H1 (cell line): ENCODE measurements around the gene ZNF219.

Experiments used
- CTCF ChIP-seq, 3 experiments: IDR thresholded peaks; 1 replicate in 2 of 3; 2 replicates in 1 of 3; pipeline versions ENCODE4 v1.5.1 to v1.6.1; 2011; ENCODE audit warnings: low read length in 3 of 3, mild to moderate bottlenecking in 3 of 3, inconsistent platforms in 2 of 3, low read depth in 1 of 3, moderate library complexity in 1 of 3; ENCODE audit not compliant: insufficient read depth in 1 of 3; ENCODE audit errors: control extremely low read depth in 1 of 3
- EGR1 ChIP-seq: IDR thresholded peaks from 2 replicates; pipeline ENCODE4 v1.6.1; 2011; ENCODE audit warnings: low read depth, low read length, borderline replicate concordance
- EP300 ChIP-seq, 2 experiments: IDR thresholded peaks; 1 replicate in 1 of 2; 2 replicates in 1 of 2; pipeline ENCODE4 v1.6.1; 2011 to 2012; ENCODE audit warnings: low read depth in 2 of 2, low read length in 2 of 2, mild to moderate bottlenecking in 2 of 2, borderline replicate concordance in 1 of 2, inconsistent platforms in 1 of 2, moderate library complexity in 1 of 2
- GTF2F1 ChIP-seq: IDR thresholded peaks from 2 replicates; pipeline ENCODE4 v1.6.1; 2012; ENCODE audit warnings: low read depth, low read length, improper control_type of control experiment, borderline replicate concordance
- KDM5A ChIP-seq: fragments of 200-600 bp; IDR thresholded peaks from 2 replicates; pipeline ENCODE4 v1.7.1; 2012; ENCODE audit warnings: mild to moderate bottlenecking, low read length, inconsistent platforms, mixed read lengths
- POLR2A ChIP-seq, 2 experiments: IDR thresholded peaks; 1 replicate in 1 of 2; 2 replicates in 1 of 2; pipeline ENCODE4 v1.6.1; 2011; ENCODE audit warnings: low read depth in 2 of 2, low read length in 2 of 2, mild to moderate bottlenecking in 2 of 2; ENCODE audit errors: control extremely low read depth in 1 of 2
- RAD21 ChIP-seq, 2 experiments: IDR thresholded peaks in 1 of 2; conservative IDR thresholded peaks in 1 of 2; 2 replicates each; pipeline ENCODE4 v1.6.1; 2011; ENCODE audit warnings: low read depth in 2 of 2, low read length in 2 of 2, improper control_type of control experiment in 1 of 2, inconsistent platforms in 1 of 2, mild to moderate bottlenecking in 1 of 2, moderate library complexity in 1 of 2
- TBP ChIP-seq: IDR thresholded peaks from 2 replicates; pipeline ENCODE4 v1.6.1; 2011; ENCODE audit warnings: low read depth, low read length, improper control_type of control experiment
- TF ChIP-seq, protein P1 (sequence below): IDR thresholded peaks from 2 replicates; pipeline ENCODE4 v1.6.1; 2012; ENCODE audit warnings: inconsistent platforms

- TF ChIP-seq EP300 (IDR thresholded peaks at IDR 0.05; ENCODE audit: borderline replicate concordance in 1 of 2, low read depth in 2 of 2, low read length in 2 of 2), result no peak
- TF ChIP-seq, protein P1, sequence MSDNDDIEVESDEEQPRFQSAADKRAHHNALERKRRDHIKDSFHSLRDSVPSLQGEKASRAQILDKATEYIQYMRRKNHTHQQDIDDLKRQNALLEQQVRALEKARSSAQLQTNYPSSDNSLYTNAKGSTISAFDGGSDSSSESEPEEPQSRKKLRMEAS, result no peak
- no peak for TF ChIP-seq POLR2A (IDR thresholded peaks at IDR 0.05; ENCODE audit: control extremely low read depth in 1 of 2, low read depth in 2 of 2, low read length in 2 of 2)
- TF ChIP-seq CTCF (IDR thresholded peaks at IDR 0.05; ENCODE audit: control extremely low read depth in 1 of 3, insufficient read depth in 1 of 3, low read depth in 1 of 3, low read length in 3 of 3), result no peak
- TF ChIP-seq KDM5A, result no peak
- TF ChIP-seq RAD21 (IDR thresholded peaks at IDR 0.05 in 1 of 2, conservative IDR thresholded peaks at IDR 0.05 in 1 of 2; ENCODE audit: low read depth in 2 of 2, low read length in 2 of 2), result no peak
- TF ChIP-seq GTF2F1, result no peak
- no peak for TF ChIP-seq TBP
- no peak for TF ChIP-seq EGR1
Measured at GRCh38 chr14:21043387-21043973, 55.0 kb downstream of the ZNF219 start.
